Activated CD4-positive, alpha-beta T cell treated with anti-CD3 and anti-CD28 coated beads, Interleukin-2, amount 10 ng/mL, durations not matched to agents 7 days and 5 days (primary cell): Measurements from ENCODE around the gene PHAX. TPM values are rescaled to one million over a fixed set of nuclear protein-coding genes. Genes with fewer than 3 reads are reported as not detected.
"Not testable (repeated sequence)": the region's sequence is repeated elsewhere in the genome, so short reads cannot be mapped to it uniquely, and the experiment has no call there.

Experiments
- CTCF ChIA-PET: fragments of 350-600 bp; sonication (Branson Sonifier 250); formaldehyde crosslinking; loops from one replicate; lab custom pipeline; 2021; ENCODE audit warnings: antibody characterized with exemption; lab: Charles Lee
- POLR2A ChIA-PET: fragments of 350-600 bp; sonication (Branson Sonifier 250); formaldehyde crosslinking; loops from one replicate; lab custom pipeline; 2021; ENCODE audit warnings: antibody characterized with exemption; lab: Charles Lee
- DNase-seq: peaks from one replicate; pipeline ENCODE4 v3.0.0-alpha.2; 2020
- H3K27ac Mint-ChIP-seq: one replicate; pipeline ENCODE4 v1.8.0; 2021; ENCODE audit warnings: mild to moderate bottlenecking, moderate library complexity, mixed read lengths
- H3K27me3 Mint-ChIP-seq: one replicate; pipeline ENCODE4 v1.8.0; 2021; ENCODE audit warnings: mixed read lengths
- H3K36me3 Mint-ChIP-seq: one replicate; pipeline ENCODE4 v1.8.0; 2021; ENCODE audit warnings: low read depth, mixed read lengths
- H3K4me1 Mint-ChIP-seq: one replicate; pipeline ENCODE4 v1.8.0; 2021; ENCODE audit warnings: mixed read lengths
- H3K4me3 Mint-ChIP-seq: one replicate; pipeline ENCODE4 v1.8.0; 2021; ENCODE audit warnings: mild to moderate bottlenecking, moderate library complexity, mixed read lengths
- H3K9me3 Mint-ChIP-seq: one replicate; pipeline ENCODE4 v1.8.0; 2021; ENCODE audit warnings: mixed read lengths
- total RNA-seq, 2 experiments: library from RNA; stranded (reverse); gene quantifications; one replicate each; pipeline ENCODE4 v1.2.3, GENCODE V29; 2021

PHAX gene, protein sequence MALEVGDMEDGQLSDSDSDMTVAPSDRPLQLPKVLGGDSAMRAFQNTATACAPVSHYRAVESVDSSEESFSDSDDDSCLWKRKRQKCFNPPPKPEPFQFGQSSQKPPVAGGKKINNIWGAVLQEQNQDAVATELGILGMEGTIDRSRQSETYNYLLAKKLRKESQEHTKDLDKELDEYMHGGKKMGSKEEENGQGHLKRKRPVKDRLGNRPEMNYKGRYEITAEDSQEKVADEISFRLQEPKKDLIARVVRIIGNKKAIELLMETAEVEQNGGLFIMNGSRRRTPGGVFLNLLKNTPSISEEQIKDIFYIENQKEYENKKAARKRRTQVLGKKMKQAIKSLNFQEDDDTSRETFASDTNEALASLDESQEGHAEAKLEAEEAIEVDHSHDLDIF
- 10 to 100 TPM; 34.1 TPM for total RNA-seq

DNA sequence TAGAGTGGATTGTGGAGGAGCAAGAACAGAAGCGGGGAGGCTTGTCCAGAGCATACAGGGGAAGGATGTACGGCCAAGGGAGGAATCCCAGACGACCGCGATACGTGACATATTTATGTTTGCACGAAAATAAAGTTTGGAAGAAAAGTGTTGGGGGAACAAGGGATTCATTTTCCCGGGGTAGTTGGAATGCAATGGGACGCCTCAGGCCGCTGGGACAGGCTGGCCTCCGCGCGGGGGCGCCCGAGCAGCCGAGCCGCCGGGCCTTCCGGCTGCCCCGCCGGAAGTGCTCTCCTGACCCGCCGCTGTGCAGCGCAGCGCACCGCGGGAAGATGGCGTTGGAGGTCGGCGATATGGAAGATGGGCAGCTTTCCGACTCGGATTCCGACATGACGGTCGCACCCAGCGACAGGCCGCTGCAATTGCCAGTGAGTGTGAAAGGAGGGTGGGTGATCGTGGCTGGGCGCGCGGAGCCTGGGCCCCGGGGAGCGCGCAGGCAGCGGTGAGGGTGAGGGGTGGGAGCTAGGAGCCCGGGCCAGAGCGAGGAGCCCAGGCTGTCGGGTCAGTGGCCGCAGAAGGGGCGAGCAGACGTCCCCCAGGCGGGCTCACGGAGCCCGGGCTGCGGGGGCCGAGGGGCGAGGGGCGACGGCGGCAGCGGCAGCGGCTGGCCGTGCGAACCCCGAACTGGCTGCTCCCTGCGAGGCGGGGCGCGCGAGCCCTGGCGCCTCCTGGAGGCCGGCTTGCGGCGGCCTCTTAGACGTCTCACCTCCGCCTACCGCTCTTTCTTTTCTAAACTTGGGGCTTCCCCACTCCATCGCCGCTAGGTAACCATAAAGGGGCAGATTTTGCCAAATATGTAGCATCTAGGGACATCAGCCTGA lies at the start of gene PHAX:
Gene PHAX, plus strand, starts transcription at position 317 of the 881 bp plus-strand sequence. Its CDS starts 16 bp downstream, at position 333.
- peak within 1 kb of the TSS; percentile 94 for H3K4me3 Mint-ChIP-seq
- DNase-seq: peak; percentile 68
- H3K4me1 Mint-ChIP-seq: peaks cover 29% of the 10 kb centered on the region
- H3K36me3 Mint-ChIP-seq: peaks cover 16% of the 10 kb centered on the region
- peak within 1 kb of the TSS; percentile 96 for H3K27ac Mint-ChIP-seq
- H3K27me3 Mint-ChIP-seq: peaks cover 2% of the 10 kb centered on the region
- ChIA-PET POLR2A (interaction anchor here (1.0 kb wide), 1 partner anchor 177 kb away, joined by 6 read pairs; no protein-coding TSS in a partner anchor), CTCF (interaction anchor here (0.6 to 2.2 kb wide), 13 partner anchors 9 to 275 kb away, joined by 3 to 10 read pairs (median 3); no protein-coding TSS in a partner anchor)
- H3K9me3 Mint-ChIP-seq: no peaks in the 10 kb centered on the region

DNA sequence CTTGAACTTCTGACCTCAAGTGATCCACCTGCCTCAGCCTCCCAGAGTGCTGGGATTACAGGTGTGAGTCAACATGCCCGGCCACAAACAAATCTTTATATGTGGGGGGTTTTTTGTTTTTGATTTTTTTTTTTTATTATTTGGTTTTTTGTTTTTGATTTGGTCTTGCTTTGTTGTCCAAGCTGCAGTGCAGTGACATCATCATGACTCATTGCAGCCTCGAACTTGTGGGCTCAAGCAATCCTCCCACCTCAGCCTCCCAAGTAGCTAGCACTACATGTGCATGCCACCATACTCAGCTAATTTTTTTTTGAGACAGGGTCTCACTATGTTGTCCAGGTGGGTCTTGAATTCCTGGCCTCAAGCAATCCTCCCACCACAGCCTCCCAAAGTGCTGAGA lies 48.1 kb upstream of the PHAX start:
- Mint-ChIP-seq H3K27me3 (no peaks in the 10 kb centered on the region), H3K4me3 (no peak overlapping the region), H3K36me3 (no peaks in the 10 kb centered on the region), H3K9me3 (no peaks in the 10 kb centered on the region), H3K4me1 (no peaks in the 10 kb centered on the region), H3K27ac (no peak overlapping the region)
- no peak for DNase-seq
- CTCF ChIA-PET: interaction anchor here (1.6 kb wide), 1 partner anchor 22 kb away, joined by 4 read pairs; no protein-coding TSS in a partner anchor
- POLR2A ChIA-PET: no interaction called here

DNA sequence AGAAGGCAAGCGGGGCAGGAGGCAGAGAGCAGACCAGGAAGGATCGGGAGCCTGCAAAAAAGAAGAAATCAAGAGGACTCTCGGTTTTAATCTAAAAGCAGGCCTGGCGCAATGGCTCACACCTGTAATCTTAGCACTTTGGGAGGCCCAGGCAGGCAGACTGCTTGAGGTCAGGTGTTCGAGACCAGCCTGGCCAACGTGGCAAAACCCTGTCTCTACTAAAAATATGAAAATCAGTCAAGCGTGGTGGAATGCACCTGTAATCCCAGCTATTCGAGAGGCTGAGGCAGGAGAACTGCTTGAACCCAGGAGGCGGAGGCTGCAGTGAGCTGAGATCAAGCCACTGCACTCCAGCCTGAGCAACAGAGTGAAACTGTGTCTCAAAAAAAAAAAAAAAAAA lies 45.6 kb upstream of the PHAX start:
- POLR2A ChIA-PET, H3K27ac Mint-ChIP-seq, CTCF ChIA-PET: not testable (repeated sequence)

DNA sequence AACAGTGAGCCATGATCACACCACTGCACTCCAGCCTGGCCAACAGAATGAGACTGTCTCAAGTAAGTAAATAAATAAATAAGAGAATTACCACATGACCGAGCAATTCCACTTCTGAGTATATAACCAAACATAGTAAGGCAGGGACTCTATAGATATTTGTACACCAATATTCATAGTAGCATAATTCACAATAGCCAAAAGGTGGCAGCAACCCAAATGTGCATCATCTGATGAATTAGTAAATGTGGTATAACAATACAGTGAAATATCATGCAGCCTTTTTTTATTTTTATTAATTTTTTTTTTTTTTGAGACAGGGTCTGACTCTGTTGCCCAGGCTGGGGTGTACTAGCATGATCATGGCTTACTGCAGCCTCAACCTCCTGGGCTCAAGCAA lies 38.8 kb upstream of the PHAX start:
- POLR2A ChIA-PET: interaction anchor here (0.6 to 0.7 kb wide), 2 partner anchors 13 to 438 kb away, joined by 3 to 4 read pairs; no protein-coding TSS in a partner anchor
- no peak overlapping the region for H3K4me3 Mint-ChIP-seq
- no peaks in the 10 kb centered on the region for H3K27me3 Mint-ChIP-seq
- CTCF ChIA-PET: interaction anchor here (0.5 to 0.6 kb wide), 2 partner anchors 20 to 1530 kb away, joined by 3 to 4 read pairs; no protein-coding TSS in a partner anchor
- H3K9me3 Mint-ChIP-seq: no peaks in the 10 kb centered on the region
- no peak overlapping the region for H3K27ac Mint-ChIP-seq
- no peak for DNase-seq
- H3K4me1 Mint-ChIP-seq: no peaks in the 10 kb centered on the region
- H3K36me3 Mint-ChIP-seq: no peaks in the 10 kb centered on the region

More for the DNA sequence above, 45.6 kb upstream of the PHAX start:
- not testable (repeated sequence) for H3K9me3 Mint-ChIP-seq, H3K27me3 Mint-ChIP-seq, H3K4me1 Mint-ChIP-seq, H3K36me3 Mint-ChIP-seq, DNase-seq, H3K4me3 Mint-ChIP-seq

DNA sequence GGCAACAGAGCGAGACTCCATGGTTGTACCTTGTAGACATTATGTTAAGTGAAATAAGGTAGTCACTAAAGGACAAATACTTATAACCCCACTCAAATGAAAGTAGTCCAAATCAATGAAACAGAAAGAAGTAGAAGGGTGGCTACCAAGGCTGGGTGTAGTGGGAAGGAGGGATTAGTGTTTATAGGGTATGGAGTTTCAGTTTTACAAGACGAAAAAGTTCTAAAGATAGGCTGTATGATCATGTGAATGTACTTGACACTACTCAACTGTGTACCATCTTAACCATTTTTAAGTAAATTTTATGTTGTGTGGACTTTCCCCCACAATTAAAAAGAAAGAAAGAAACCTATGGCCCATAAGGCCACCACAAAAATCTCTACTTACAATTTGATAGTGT lies 37.9 kb upstream of the PHAX start:
- H3K9me3 Mint-ChIP-seq: no peaks in the 10 kb centered on the region
- POLR2A ChIA-PET: no interaction called here
- no peaks in the 10 kb centered on the region for H3K27me3 Mint-ChIP-seq
- CTCF ChIA-PET: interaction anchor here (0.6 kb wide), 1 partner anchor 1531 kb away, joined by 4 read pairs; no protein-coding TSS in a partner anchor
- no peak overlapping the region for H3K4me3 Mint-ChIP-seq
- no peak for DNase-seq
- no peaks in the 10 kb centered on the region for H3K36me3 Mint-ChIP-seq
- no peaks in the 10 kb centered on the region for H3K4me1 Mint-ChIP-seq
- no peak overlapping the region for H3K27ac Mint-ChIP-seq

DNA sequence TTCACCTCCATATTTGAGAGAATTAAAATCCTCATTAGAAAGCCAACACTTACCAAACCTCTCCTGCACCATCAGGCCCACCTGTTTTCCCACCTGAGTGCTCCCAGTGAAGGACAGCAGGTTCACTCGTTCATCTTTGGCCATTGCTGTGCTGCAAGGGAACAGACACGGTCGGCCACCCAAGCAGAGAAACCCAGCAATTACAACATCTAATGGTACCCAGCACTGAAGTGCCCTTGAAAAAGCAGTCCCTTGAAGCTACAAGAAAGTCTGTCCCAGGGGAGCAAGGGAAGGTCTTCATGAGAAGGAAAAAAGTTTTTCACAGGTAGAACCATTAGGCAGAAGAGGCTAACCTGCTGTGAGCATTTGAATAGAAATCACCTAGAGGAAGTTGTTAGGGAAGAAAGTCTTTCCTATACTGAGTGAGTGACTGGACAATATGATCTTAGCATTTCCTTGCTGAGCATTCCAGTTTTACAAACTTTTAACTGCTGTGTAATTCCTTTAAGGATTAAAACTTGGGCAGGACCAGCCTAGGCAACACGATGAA lies 32.5 kb upstream of the PHAX start:
- ChIA-PET CTCF (no interaction called here), POLR2A (no interaction called here)
- DNase-seq: no peak
- Mint-ChIP-seq H3K9me3 (no peaks in the 10 kb centered on the region), H3K4me3 (no peak overlapping the region), H3K4me1 (no peaks in the 10 kb centered on the region), H3K27me3 (no peaks in the 10 kb centered on the region), H3K27ac (no peak overlapping the region), H3K36me3 (no peaks in the 10 kb centered on the region)

DNA sequence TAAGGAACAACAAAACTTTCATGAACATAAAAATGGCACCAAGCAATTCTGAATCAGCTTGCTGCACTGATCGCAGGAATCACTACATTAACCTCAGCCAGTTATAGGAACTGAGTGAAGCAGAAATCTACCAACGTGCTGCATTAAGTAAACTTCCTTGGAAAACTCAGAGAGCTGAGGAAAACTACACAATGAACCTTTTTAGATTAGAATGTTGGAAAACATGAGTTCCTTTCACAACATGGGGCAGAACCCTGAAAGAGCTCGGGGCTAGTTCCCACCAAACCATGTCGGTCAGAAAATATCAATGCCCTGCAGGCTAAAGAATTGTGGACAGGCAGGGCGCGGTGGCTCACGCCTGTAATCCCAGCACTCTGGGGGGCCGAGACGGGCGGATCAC lies 25.1 kb upstream of the PHAX start:
- H3K27ac Mint-ChIP-seq: no peak overlapping the region
- CTCF ChIA-PET: interaction anchor here (1.4 kb wide), 1 partner anchor 9 kb away, joined by 3 read pairs; no protein-coding TSS in a partner anchor
- POLR2A ChIA-PET: no interaction called here
- no peak overlapping the region for H3K4me3 Mint-ChIP-seq
- H3K4me1 Mint-ChIP-seq: no peaks in the 10 kb centered on the region
- H3K27me3 Mint-ChIP-seq: no peaks in the 10 kb centered on the region
- no peak for DNase-seq
- H3K9me3 Mint-ChIP-seq: no peaks in the 10 kb centered on the region
- no peaks in the 10 kb centered on the region for H3K36me3 Mint-ChIP-seq

DNA sequence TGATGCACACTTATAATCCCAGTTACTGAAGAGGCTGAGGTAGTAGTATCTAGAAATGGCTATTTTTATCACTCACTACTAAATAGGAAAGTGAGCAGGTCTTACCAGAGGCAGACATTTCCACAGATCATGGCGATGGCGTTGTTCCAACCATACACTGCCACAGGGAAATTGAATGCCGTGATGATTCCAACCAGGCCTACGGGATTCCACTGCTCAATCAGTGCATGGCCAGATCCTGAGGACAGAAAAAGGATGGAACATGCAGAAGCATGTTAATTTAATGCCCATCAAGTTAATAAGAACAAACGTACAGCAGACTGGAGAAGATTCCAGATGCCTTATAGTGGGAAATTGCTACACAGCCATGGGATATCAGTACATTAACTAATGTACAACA lies 23.8 kb upstream of the PHAX start:
- Mint-ChIP-seq H3K27me3 (no peaks in the 10 kb centered on the region), H3K4me3 (no peak overlapping the region), H3K36me3 (no peaks in the 10 kb centered on the region), H3K27ac (no peak overlapping the region), H3K9me3 (no peaks in the 10 kb centered on the region), H3K4me1 (no peaks in the 10 kb centered on the region)
- ChIA-PET POLR2A (no interaction called here), CTCF (no interaction called here)
- DNase-seq: no peak

DNA sequence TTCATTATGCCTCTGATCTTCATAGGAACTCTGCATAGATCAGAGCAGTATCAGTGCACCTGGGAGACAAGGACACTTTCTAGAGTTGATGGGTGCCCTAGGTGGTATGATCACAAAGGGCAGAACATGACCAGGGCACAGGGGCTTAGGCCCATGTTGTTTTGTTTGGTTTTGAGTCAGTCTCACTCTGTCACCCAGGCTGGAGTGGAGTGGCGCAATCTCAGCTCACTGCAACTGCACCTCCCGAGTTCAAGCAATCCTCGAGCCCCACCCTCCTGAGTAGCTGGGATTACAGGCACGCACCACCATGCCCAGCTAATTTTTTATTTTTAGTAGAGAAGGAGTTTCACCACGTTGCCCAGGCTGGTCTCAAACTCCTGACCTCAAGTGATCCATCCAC lies 23.3 kb upstream of the PHAX start:
- ChIA-PET POLR2A (no interaction called here), CTCF (no interaction called here)
- Mint-ChIP-seq H3K4me3 (no peak overlapping the region), H3K4me1 (no peaks in the 10 kb centered on the region), H3K36me3 (no peaks in the 10 kb centered on the region), H3K27me3 (no peaks in the 10 kb centered on the region), H3K27ac (no peak overlapping the region), H3K9me3 (no peaks in the 10 kb centered on the region)
- no peak for DNase-seq

DNA sequence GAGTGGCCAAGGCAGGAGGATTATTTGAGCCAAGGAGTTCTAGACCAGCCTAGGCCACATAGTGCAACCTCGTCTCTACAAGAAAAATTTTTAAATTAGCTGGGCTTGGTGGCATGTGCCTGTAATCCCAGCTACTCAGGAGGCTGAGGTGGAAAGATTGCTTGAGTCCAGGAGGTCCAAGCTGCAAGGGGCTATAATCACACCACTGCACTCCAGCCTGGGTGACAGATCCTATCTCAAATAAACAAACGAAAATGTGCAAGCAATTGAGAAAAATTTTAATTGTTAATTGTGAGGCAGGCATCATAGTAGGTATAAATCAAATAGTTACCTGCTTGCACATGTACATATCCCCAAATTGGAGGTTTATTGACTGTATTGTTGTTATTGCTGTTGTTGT lies 21.0 kb upstream of the PHAX start:
- H3K4me3 Mint-ChIP-seq: no peak overlapping the region
- ChIA-PET CTCF (interaction anchor here (0.6 kb wide), 2 partner anchors 30 to 241 kb away, joined by 3 read pairs; no protein-coding TSS in a partner anchor), POLR2A (no interaction called here)
- H3K27me3 Mint-ChIP-seq: no peaks in the 10 kb centered on the region
- H3K27ac Mint-ChIP-seq: no peak overlapping the region
- no peak for DNase-seq
- H3K4me1 Mint-ChIP-seq: no peaks in the 10 kb centered on the region
- H3K9me3 Mint-ChIP-seq: no peaks in the 10 kb centered on the region
- H3K36me3 Mint-ChIP-seq: no peaks in the 10 kb centered on the region

DNA sequence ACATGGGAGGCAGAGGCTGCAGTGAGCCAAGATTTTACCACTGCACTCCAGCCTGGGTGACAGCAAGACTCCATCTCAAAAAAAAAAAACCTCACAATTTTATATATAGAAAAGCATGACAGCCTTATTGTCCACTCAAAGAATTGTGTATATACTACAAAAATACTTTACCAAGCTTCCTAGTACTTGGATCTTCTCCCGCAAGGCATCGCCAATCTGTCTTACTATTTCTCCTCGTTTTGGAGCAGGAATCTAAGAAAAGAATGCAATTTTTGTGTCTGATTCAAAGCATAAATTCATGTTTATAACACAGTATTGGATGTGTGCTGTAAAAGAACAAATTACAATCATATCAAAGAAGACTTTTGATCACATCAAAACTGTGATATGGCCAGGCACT lies 17.0 kb upstream of the PHAX start:
- CTCF ChIA-PET: interaction anchor here (0.7 kb wide), 1 partner anchor 869 kb away, joined by 3 read pairs; no protein-coding TSS in a partner anchor
- POLR2A ChIA-PET: no interaction called here
- no peak overlapping the region for H3K4me3 Mint-ChIP-seq
- no peaks in the 10 kb centered on the region for H3K4me1 Mint-ChIP-seq
- no peaks in the 10 kb centered on the region for H3K9me3 Mint-ChIP-seq
- no peak for DNase-seq
- no peaks in the 10 kb centered on the region for H3K36me3 Mint-ChIP-seq
- no peaks in the 10 kb centered on the region for H3K27me3 Mint-ChIP-seq
- no peak overlapping the region for H3K27ac Mint-ChIP-seq

DNA sequence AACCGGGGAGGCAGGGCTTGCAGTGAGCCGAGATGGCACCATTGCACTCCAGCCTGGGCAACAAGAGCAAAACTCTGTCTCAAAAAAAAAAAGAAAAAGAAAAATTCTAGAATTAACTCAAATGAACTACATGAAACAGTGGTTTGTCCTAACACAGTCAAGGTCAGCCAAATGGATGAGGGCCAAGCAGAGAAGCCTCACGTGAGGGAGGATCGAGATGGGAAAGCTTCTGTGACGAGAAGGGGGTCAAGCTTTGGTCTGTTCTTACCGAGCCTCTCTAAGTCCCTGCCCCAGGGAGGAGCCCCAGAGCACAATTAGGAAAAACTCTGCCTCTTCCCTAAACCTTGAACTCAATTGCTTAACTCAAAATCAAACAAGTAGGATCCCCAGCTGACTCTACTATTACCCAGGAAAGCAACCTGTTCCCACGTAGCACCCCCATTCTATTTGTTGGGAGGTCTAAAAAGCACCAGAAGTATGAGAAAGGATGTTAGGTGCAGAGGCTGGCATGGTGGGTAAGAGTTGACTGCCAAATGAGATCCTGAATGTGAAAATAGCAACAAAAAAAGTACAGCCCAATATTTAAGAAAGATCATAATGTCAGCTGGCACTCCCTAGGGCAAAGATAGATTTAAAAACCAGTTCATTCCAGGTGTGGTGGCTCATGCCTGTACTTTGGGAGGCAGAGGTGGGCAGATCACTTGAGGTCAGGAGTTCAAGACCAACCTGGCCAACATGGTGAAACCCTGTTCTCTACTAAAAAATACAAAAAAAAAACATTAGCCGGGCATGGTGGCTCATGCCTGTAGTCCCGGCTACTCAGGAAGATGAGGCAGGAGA lies 13.0 kb upstream of the PHAX start:
- CTCF ChIA-PET: interaction anchor here (0.6 kb wide), 1 partner anchor 113 kb away, joined by 3 read pairs; no protein-coding TSS in a partner anchor
- POLR2A ChIA-PET: no interaction called here

More for the DNA sequence above, 13.0 kb upstream of the PHAX start:
- H3K27me3 Mint-ChIP-seq: no peaks in the 10 kb centered on the region
- no peaks in the 10 kb centered on the region for H3K4me1 Mint-ChIP-seq
- DNase-seq: no peak
- no peak overlapping the region for H3K4me3 Mint-ChIP-seq
- H3K9me3 Mint-ChIP-seq: no peaks in the 10 kb centered on the region
- H3K27ac Mint-ChIP-seq: no peak overlapping the region
- no peaks in the 10 kb centered on the region for H3K36me3 Mint-ChIP-seq
